H1 (cell line): ENCODE data around the gene TBX4. TPM values are rescaled to one million over a fixed set of nuclear protein-coding genes. Genes with fewer than 3 reads are reported as not detected.

Experiments used
- FOSL1 ChIP-seq: IDR thresholded peaks from 2 replicates; pipeline ENCODE4 v1.6.1; 2011; ENCODE audit warnings: mild to moderate bottlenecking, low read depth, low read length, moderate library complexity; ENCODE audit not compliant: insufficient read depth
- JUN ChIP-seq: IDR thresholded peaks from 2 replicates; pipeline ENCODE4 v1.6.1; 2011; ENCODE audit warnings: low read depth, mild to moderate bottlenecking, improper control_type of control experiment, low read length
- KDM4A ChIP-seq: IDR thresholded peaks from one replicate; pipeline ENCODE4 v1.7.1; 2012; ENCODE audit warnings: low read depth, mild to moderate bottlenecking, moderate library complexity, low read length, inconsistent platforms; ENCODE audit not compliant: severe bottlenecking
- SRF ChIP-seq: IDR thresholded peaks from 2 replicates; pipeline ENCODE4 v1.6.1; 2011; ENCODE audit warnings: mild to moderate bottlenecking, low read depth, low read length, moderate library complexity
- TAF7 ChIP-seq: optimal IDR thresholded peaks from 2 replicates; pipeline ENCODE3; 2011; ENCODE audit warnings: low read depth, mild to moderate bottlenecking, inconsistent platforms, low read length, moderate library complexity, borderline replicate concordance
- polyA plus RNA-seq, 7 experiments: library from polyadenylated mRNA; depleted of rRNA in 3 of 7; stranded (reverse) in 5 of 7; unstranded in 2 of 7; fragments of >200 nt in 5 of 7; fragments of 200-250 nt in 2 of 7; gene quantifications; 1 replicate in 5 of 7; 2 replicates in 1 of 7; 4 replicates in 1 of 7; pipeline versions ENCODE4 v1.2.1 to v1.2.3, GENCODE V29; 2011 to 2013; ENCODE audit warnings: missing spikeins in 2 of 7, mixed read lengths in 2 of 7
- total RNA-seq: library from RNA; stranded (reverse); fragmentation: NEBNext Ultra II Directional; extraction: Animal tissue kit (Norgen Biotek cat#: 25700); gene quantifications from 2 replicates; pipeline ENCODE4 v1.2.1, GENCODE V29; 2021

The TBX4 gene
- total and polyA plus RNA-seq, 2 of the 8 experiments (the other 6 are each of a cell fraction or from before 2014, with no cell fraction given) = 0.02 TPM; not detected in 1

DNA sequence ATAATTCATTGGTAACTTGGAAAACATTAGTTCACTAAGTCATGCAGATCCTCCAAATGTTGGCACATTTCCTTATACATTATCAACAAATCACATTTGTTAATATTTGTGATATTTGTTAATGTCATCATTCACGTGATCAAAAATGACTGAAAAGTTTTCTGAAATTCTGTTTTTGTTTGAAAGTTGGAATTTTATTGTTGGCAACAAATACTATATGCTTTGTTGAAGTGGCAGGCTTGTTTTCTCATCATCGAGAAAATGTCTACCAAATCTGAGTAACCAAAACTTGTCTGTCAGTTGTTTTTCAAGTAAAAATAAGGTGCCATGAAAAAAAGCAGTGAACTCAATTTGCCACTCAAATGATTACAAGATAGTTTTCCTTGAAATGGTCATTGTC lies 75.9 kb downstream of the TBX4 start (continued):
- no peak for TF ChIP-seq KDM4A
- TF ChIP-seq FOSL1 = no peak
- no peak for TF ChIP-seq SRF
- no peak for TF ChIP-seq JUN
- TF ChIP-seq TAF7 = no peak
- TF ChIP-seq, all 59 proteins: peak for 0
